Retinal pigment epithelial cell (primary cell): ENCODE data around the gene SORCS2.

ENCODE experiments used
- DNase-seq: peaks from one replicate; pipeline ENCODE4 v3.0.0-alpha.2; 2010; ENCODE audit warnings: low read depth
- H3K4me3 ChIP-seq: 2 replicates; pipeline ENCODE4 v1.5.1; 2011; ENCODE audit warnings: mild to moderate bottlenecking, low read length, control low read depth, moderate library complexity
- TF ChIP-seq, protein P1 (sequence below): conservative IDR thresholded peaks from 2 replicates; pipeline ENCODE4 v1.5.1; 2011; ENCODE audit warnings: low read depth, low read length, control low read depth, inconsistent platforms

The SORCS2 gene

DNA sequence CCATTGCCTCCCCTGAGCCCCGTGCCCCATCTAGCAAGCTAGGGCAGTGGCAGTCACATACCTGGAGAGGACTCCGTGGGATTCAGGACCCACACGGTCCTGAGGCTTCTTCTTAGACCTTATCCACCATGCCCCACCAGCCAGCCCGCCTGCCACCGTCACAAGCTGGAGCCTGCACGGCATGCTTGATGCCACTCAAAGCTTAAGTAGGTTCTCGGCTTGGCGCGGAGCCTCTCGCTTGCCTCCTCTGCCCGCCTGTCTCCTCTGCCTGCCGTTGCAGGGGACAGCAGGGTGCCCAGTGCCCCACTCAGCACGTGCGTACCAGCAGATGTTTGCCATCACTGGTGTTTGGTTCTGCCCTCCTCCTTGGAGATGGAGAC, 228.3 kb downstream of the SORCS2 start:
- H3K4me3 ChIP-seq: no peak overlapping the region
- TF ChIP-seq, protein P1, sequence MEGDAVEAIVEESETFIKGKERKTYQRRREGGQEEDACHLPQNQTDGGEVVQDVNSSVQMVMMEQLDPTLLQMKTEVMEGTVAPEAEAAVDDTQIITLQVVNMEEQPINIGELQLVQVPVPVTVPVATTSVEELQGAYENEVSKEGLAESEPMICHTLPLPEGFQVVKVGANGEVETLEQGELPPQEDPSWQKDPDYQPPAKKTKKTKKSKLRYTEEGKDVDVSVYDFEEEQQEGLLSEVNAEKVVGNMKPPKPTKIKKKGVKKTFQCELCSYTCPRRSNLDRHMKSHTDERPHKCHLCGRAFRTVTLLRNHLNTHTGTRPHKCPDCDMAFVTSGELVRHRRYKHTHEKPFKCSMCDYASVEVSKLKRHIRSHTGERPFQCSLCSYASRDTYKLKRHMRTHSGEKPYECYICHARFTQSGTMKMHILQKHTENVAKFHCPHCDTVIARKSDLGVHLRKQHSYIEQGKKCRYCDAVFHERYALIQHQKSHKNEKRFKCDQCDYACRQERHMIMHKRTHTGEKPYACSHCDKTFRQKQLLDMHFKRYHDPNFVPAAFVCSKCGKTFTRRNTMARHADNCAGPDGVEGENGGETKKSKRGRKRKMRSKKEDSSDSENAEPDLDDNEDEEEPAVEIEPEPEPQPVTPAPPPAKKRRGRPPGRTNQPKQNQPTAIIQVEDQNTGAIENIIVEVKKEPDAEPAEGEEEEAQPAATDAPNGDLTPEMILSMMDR: no peak
- DNase-seq: no peak

DNA sequence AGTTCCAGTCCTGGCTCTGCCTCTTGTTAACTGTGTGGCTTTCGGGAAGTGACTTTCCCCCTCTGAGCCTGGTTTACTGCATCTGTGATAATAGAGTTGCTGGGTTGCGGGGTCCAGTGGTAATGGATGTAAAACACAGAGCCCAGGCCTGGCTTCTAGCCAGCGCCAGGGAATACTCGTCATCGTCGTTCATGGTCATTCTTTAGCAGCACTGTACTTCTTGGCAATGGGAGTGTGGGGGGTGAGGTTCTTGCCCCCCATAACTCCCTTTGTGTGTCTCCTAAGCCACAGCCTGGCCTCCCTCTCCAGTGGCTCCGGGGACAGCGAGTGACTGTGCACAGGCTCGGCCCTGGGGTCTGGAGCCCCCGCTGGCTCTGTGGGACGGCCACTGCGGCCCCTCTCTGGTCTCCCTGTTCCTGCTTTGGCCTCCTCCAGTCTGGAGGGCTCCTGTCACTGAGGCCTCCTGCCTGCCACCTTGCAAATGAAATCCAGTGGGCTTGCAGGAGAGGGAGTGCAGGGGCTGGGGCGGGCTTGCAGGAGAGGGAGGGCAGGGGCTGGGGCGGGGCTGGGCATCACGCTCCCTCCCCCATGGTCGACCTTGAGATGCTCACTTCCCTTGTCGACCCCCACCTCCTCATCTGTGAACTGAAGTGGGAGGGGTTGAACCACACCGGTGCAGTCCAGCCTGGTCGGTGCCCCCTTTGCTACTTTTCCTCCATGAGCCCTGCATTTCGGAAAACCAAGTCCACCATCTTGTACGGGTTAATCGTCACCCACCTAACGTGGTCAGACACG, 229.2 kb downstream of the SORCS2 start:
- TF ChIP-seq, protein P1: no peak
- DNase-seq: no peak
- H3K4me3 ChIP-seq: no peak overlapping the region

- no peak for DNase-seq
- TF ChIP-seq, protein P1: no peak
- H3K4me3 ChIP-seq: no peak overlapping the region
Observed at GRCh38 chr4:7422151-7422897, 230.0 kb downstream of the SORCS2 start.

DNA sequence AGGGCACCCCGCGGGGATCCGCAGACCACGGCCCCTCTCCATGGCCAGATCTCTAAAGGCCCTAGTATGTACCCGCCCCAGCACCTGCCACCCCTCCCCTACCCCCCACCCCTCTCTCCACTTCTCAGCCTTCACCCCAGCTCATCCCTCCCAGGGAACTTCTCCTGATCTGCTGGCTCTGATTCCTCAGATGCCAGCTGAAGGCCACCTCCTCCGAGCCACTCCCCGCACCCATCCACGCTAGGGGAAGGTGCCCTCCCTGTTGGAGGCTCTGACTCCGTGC, 230.5 kb downstream of the SORCS2 start:
- H3K4me3 ChIP-seq: no peak overlapping the region
- TF ChIP-seq, protein P1: no peak
- no peak for DNase-seq

DNA sequence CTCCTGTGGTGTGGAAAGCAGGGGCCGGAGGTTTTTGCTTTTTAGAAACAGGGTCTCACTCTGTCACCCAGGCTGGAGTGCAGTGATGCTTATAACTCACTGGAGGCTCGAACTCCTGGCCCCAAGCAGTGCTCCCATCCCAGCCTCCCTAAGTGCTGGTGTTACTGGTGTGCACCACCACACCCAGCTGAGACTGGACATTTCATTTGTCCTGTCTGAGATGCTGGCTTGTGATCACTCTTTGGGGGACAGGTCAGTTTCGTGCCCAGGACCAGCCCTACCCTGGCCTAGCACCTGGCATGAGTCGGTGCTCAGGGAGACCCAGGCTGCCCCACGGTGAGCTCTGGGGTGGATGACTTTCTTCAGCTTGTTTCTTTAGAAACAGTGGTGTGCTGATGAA, 231.1 kb downstream of the SORCS2 start:
- TF ChIP-seq, protein P1: no peak
- H3K4me3 ChIP-seq: no peak overlapping the region
- no peak for DNase-seq

GRCh38 chr4:7423801-7424552, 231.6 kb downstream of the SORCS2 start:
- TF ChIP-seq, protein P1: no peak
- DNase-seq: no peak
- H3K4me3 ChIP-seq: no peak overlapping the region
